Ishikawa (cell line): ENCODE results near the gene TFRC.

Experiments used
- CEBPB ChIP-seq: IDR thresholded peaks from 2 replicates; pipeline ENCODE4 v1.6.1; 2012
- CREB1 ChIP-seq: IDR thresholded peaks from 2 replicates; pipeline ENCODE4 v1.6.1; 2012; ENCODE audit warnings: low read depth
- EGR1 ChIP-seq: IDR thresholded peaks from 2 replicates; pipeline ENCODE4 v1.6.1; 2012
- EP300 ChIP-seq: IDR thresholded peaks from 2 replicates; pipeline ENCODE4 v1.6.1; 2012; ENCODE audit warnings: borderline replicate concordance
- FOXM1 ChIP-seq: IDR thresholded peaks from 2 replicates; pipeline ENCODE4 v1.6.1; 2012; ENCODE audit warnings: low read depth, borderline replicate concordance
- MAX ChIP-seq: IDR thresholded peaks from 2 replicates; pipeline ENCODE4 v1.6.1; 2012
- NFIC ChIP-seq: IDR thresholded peaks from 2 replicates; pipeline ENCODE4 v1.6.1; 2012
- RAD21 ChIP-seq: IDR thresholded peaks from 2 replicates; pipeline ENCODE4 v1.6.1; 2012; ENCODE audit warnings: low read depth
- REST ChIP-seq: IDR thresholded peaks from 2 replicates; pipeline ENCODE4 v1.6.1; 2012; ENCODE audit warnings: low read depth, mild to moderate bottlenecking
- TAF1 ChIP-seq: IDR thresholded peaks from 2 replicates; pipeline ENCODE4 v1.6.1; 2012; ENCODE audit warnings: low read depth, mild to moderate bottlenecking
- TCF12 ChIP-seq: IDR thresholded peaks from 2 replicates; pipeline ENCODE4 v1.6.1; 2012; ENCODE audit warnings: low read depth
- TEAD4 ChIP-seq: IDR thresholded peaks from 2 replicates; pipeline ENCODE4 v1.6.1; 2012
- USF1 ChIP-seq: IDR thresholded peaks from 2 replicates; pipeline ENCODE4 v1.6.1; 2012
- YY1 ChIP-seq: IDR thresholded peaks from 2 replicates; pipeline ENCODE4 v1.6.1; 2012; ENCODE audit warnings: low read depth
- ZBTB7A ChIP-seq: IDR thresholded peaks from 2 replicates; pipeline ENCODE4 v1.6.1; 2012; ENCODE audit warnings: low read depth

TFRC gene

GRCh38 chr3:196057760-196058331, 24.0 kb downstream of the TFRC start:
- no peak for TF ChIP-seq CEBPB
- TF ChIP-seq TAF1, result no peak
- TF ChIP-seq EP300, result no peak
- TF ChIP-seq TEAD4, result no peak
- TF ChIP-seq YY1, result no peak
- TF ChIP-seq USF1, result no peak

- TF ChIP-seq ZBTB7A, result no peak
- TF ChIP-seq CEBPB, result peak; percentile 82
These were observed 26.1 kb downstream of the TFRC start for GRCh38 chr3:196055683-196056270.

- no peak for TF ChIP-seq YY1
- no peak for TF ChIP-seq CEBPB
- TF ChIP-seq NFIC, result no peak
- TF ChIP-seq TEAD4, result no peak
- TF ChIP-seq CREB1, result no peak
- TF ChIP-seq MAX, result no peak
- no peak for TF ChIP-seq FOXM1
- no peak for TF ChIP-seq TAF1
- TF ChIP-seq EP300, result no peak
- no peak for TF ChIP-seq ZBTB7A
- TF ChIP-seq TCF12, result no peak
- TF ChIP-seq RAD21, result no peak
- no peak for TF ChIP-seq USF1
- no peak for TF ChIP-seq REST
These were observed 26.6 kb downstream of the TFRC start for GRCh38 chr3:196055240-196055639.

GRCh38 chr3:196054661-196055060, 27.2 kb downstream of the TFRC start:
- no peak for TF ChIP-seq EP300
- no peak for TF ChIP-seq CREB1
- no peak for TF ChIP-seq CEBPB
- TF ChIP-seq ZBTB7A, result no peak
- no peak for TF ChIP-seq TEAD4
- no peak for TF ChIP-seq FOXM1
- no peak for TF ChIP-seq NFIC
- TF ChIP-seq RAD21, result no peak
- TF ChIP-seq USF1, result no peak

GRCh38 chr3:196053487-196053886, 28.4 kb downstream of the TFRC start:
- TF ChIP-seq EGR1 (no peak), YY1 (no peak), MAX (no peak), NFIC (no peak), USF1 (no peak), TAF1 (no peak), TCF12 (no peak), ZBTB7A (no peak), FOXM1 (no peak), EP300 (no peak), TEAD4 (no peak), REST (no peak)
